Progenitor cell of endocrine pancreas (in vitro differentiated cells): ENCODE results near the gene KCNH1. TPM values are rescaled to one million over a fixed set of nuclear protein-coding genes. Genes with fewer than 3 reads are reported as not detected.

Source experiments
- DNase-seq: peaks from one replicate; pipeline ENCODE4 v3.0.0; 2021; ENCODE audit warnings: low spot score; ENCODE audit not compliant: unreplicated experiment
- H3K27ac Mint-ChIP-seq: 2 replicates; pipeline ENCODE4 v1.8.0; 2021; ENCODE audit warnings: mild to moderate bottlenecking, moderate library complexity, mixed read lengths
- H3K27me3 Mint-ChIP-seq: 2 replicates; pipeline ENCODE4 v1.8.0; 2021; ENCODE audit warnings: mixed read lengths
- H3K36me3 Mint-ChIP-seq: 2 replicates; pipeline ENCODE4 v1.8.0; 2022; ENCODE audit warnings: mixed read lengths; ENCODE audit not compliant: insufficient read depth
- H3K4me1 Mint-ChIP-seq: 2 replicates; pipeline ENCODE4 v1.8.0; 2021; ENCODE audit warnings: low read depth, mixed read lengths
- H3K4me3 Mint-ChIP-seq: 2 replicates; pipeline ENCODE4 v1.8.0; 2021; ENCODE audit warnings: low read depth, mild to moderate bottlenecking, moderate library complexity, mixed read lengths
- H3K9me3 Mint-ChIP-seq: 2 replicates; pipeline ENCODE4 v1.8.0; 2021; ENCODE audit warnings: low read depth, mixed read lengths
- CTCF ChIP-seq: fragments of 200-600 bp; sonication (generic); IDR thresholded peaks from one replicate; pipeline ENCODE4 v1.5.0; 2021; ENCODE audit warnings: antibody characterized with exemption, mild to moderate bottlenecking; ENCODE audit not compliant: unreplicated experiment
- total RNA-seq: library from RNA; stranded (reverse); gene quantifications from 2 replicates; pipeline ENCODE4 v1.2.1, GENCODE V29; 2021

Gene KCNH1
- total RNA-seq, 1 donor from 2014 or later: 0.38 TPM

GRCh38 chr1:210822241-210822640 is 311.7 kb downstream of the KCNH1 start:
- Mint-ChIP-seq H3K4me3 (no peak overlapping the region), H3K36me3 (no peaks in the 10 kb centered on the region), H3K27ac (no peak overlapping the region), H3K4me1 (no peaks in the 10 kb centered on the region), H3K9me3 (no peaks in the 10 kb centered on the region), H3K27me3 (no peaks in the 10 kb centered on the region)
- no peak for TF ChIP-seq CTCF
- DNase-seq: no peak

- Mint-ChIP-seq H3K4me3 (no peak overlapping the region), H3K27ac (no peak overlapping the region), H3K9me3 (no peaks in the 10 kb centered on the region), H3K36me3 (no peaks in the 10 kb centered on the region), H3K4me1 (no peaks in the 10 kb centered on the region), H3K27me3 (no peaks in the 10 kb centered on the region)
- no peak for DNase-seq
- TF ChIP-seq CTCF: no peak
Observed at GRCh38 chr1:210821615-210822014, 312.3 kb downstream of the KCNH1 start.

GRCh38 chr1:210819266-210819665 is 314.7 kb downstream of the KCNH1 start:
- Mint-ChIP-seq H3K4me1 (peaks cover 4% of the 10 kb centered on the region), H3K9me3 (no peaks in the 10 kb centered on the region), H3K27me3 (no peaks in the 10 kb centered on the region), H3K27ac (no peak overlapping the region), H3K4me3 (no peak overlapping the region), H3K36me3 (no peaks in the 10 kb centered on the region)
- DNase-seq: no peak
- no peak for TF ChIP-seq CTCF

- Mint-ChIP-seq H3K36me3 (no peaks in the 10 kb centered on the region), H3K27me3 (no peaks in the 10 kb centered on the region), H3K4me1 (peaks cover 4% of the 10 kb centered on the region), H3K4me3 (no peak overlapping the region), H3K9me3 (no peaks in the 10 kb centered on the region), H3K27ac (no peak overlapping the region)
- TF ChIP-seq CTCF: no peak
- no peak for DNase-seq
Observed at GRCh38 chr1:210817385-210818275, 316.3 kb downstream of the KCNH1 start.

GRCh38 chr1:210815641-210816550 is 318.1 kb downstream of the KCNH1 start:
- Mint-ChIP-seq H3K36me3 (no peaks in the 10 kb centered on the region), H3K4me3 (no peak overlapping the region), H3K27me3 (no peaks in the 10 kb centered on the region), H3K4me1 (peaks cover 4% of the 10 kb centered on the region), H3K27ac (no peak overlapping the region), H3K9me3 (no peaks in the 10 kb centered on the region)
- DNase-seq: no peak
- TF ChIP-seq CTCF: no peak
